ENCODE data around the gene ROGDI. TPM values are rescaled to one million over a fixed set of nuclear protein-coding genes. Genes with fewer than 3 reads are reported as not detected.

The ROGDI gene
- polyA plus RNA-seq (2013, experiment 1 of 4): 42.7 TPM
- 51.3 TPM for polyA plus RNA-seq (2013, experiment 2 of 4)
- 36.3 TPM for polyA plus RNA-seq (2013, experiment 3 of 4)
- polyA plus RNA-seq (2013, experiment 4 of 4): 42.0 TPM

- WGBS, 2 experiments: 0% methylated on average over 70 of the region's 70 CpGs
- Histone ChIP-seq H3K27ac (ENCODE audit: insufficient read depth, low read depth, low read length, poor library complexity, severe bottlenecking) (peak within 1 kb of the TSS; percentile 93), H3K4me1 (ENCODE audit: control insufficient read depth, insufficient read depth, low read length) (peaks cover 13% of the 10 kb centered on the region)
Measured at GRCh38 chr16:4801962-4802658, at the start of gene ROGDI. Gene ROGDI (minus strand): TSS chr16:4802633. CDS start chr16:4802571, 62 bp downstream.

GRCh38 chr16:4850211-4850610 lies 47.8 kb upstream of the ROGDI start:
- Histone ChIP-seq H3K27me3 (ENCODE audit: control insufficient read depth, insufficient read depth, low read length, poor library complexity, severe bottlenecking) (no peaks in the 10 kb centered on the region), H3K4me3 (ENCODE audit: insufficient read depth, low read depth, low read length) (no peak overlapping the region)

More at GRCh38 chr16:4801962-4802658, at the start of gene ROGDI:
- Histone ChIP-seq H3K27me3 (ENCODE audit: control insufficient read depth, insufficient read depth, low read length, poor library complexity, severe bottlenecking) (no peaks in the 10 kb centered on the region), H3K9me3 (ENCODE audit: control insufficient read depth, low read length) (no peaks in the 10 kb centered on the region), H3K36me3 (ENCODE audit: control insufficient read depth, insufficient read depth, low read length) (peaks cover 15% of the 10 kb centered on the region), H3K4me3 (ENCODE audit: insufficient read depth, low read depth, low read length) (peak within 1 kb of the TSS; percentile 79)

GRCh38 chr16:4847774-4848587 lies 45.5 kb upstream of the ROGDI start:
- 1% methylated on average over 83 of the region's 83 CpGs for WGBS, 2 experiments
- peaks cover 17% of the 10 kb centered on the region for H3K36me3 ChIP-seq (ENCODE audit: control insufficient read depth, insufficient read depth, low read length)
- H3K4me3 ChIP-seq (ENCODE audit: insufficient read depth, low read depth, low read length): peak overlapping the region; percentile 95
- no peaks in the 10 kb centered on the region for H3K27me3 ChIP-seq (ENCODE audit: control insufficient read depth, insufficient read depth, low read length, poor library complexity, severe bottlenecking)
- H3K4me1 ChIP-seq (ENCODE audit: control insufficient read depth, insufficient read depth, low read length): peaks cover 13% of the 10 kb centered on the region
- peak overlapping the region; percentile 85 for H3K27ac ChIP-seq (ENCODE audit: insufficient read depth, low read depth, low read length, poor library complexity, severe bottlenecking)
- no peaks in the 10 kb centered on the region for H3K9me3 ChIP-seq (ENCODE audit: control insufficient read depth, low read length)

More at GRCh38 chr16:4850211-4850610, 47.8 kb upstream of the ROGDI start:
- H3K27ac ChIP-seq (ENCODE audit: insufficient read depth, low read depth, low read length, poor library complexity, severe bottlenecking): no peak overlapping the region
- WGBS, 2 experiments: 88 to 91% methylated on average over 3 of the region's 3 CpGs
- H3K4me1 ChIP-seq (ENCODE audit: control insufficient read depth, insufficient read depth, low read length): peaks cover 13% of the 10 kb centered on the region
- H3K9me3 ChIP-seq (ENCODE audit: control insufficient read depth, low read length): no peaks in the 10 kb centered on the region
- peaks cover 11% of the 10 kb centered on the region for H3K36me3 ChIP-seq (ENCODE audit: control insufficient read depth, insufficient read depth, low read length)

GRCh38 chr16:4846901-4847773 lies 44.7 kb upstream of the ROGDI start, which contains the start of the genes GLYR1 and UBN1:
Gene GLYR1 (minus strand): TSS chr16:4847288. CDS start chr16:4847265, 23 bp downstream.
Gene UBN1 (plus strand): TSS chr16:4847481. CDS start chr16:4852918, 5,437 bp downstream.
- H3K9me3 ChIP-seq (ENCODE audit: control insufficient read depth, low read length): no peaks in the 10 kb centered on the region
- H3K4me3 ChIP-seq (ENCODE audit: insufficient read depth, low read depth, low read length): peak within 1 kb of the TSS; percentile 95
- peak within 1 kb of the TSS; percentile 85 for H3K27ac ChIP-seq (ENCODE audit: insufficient read depth, low read depth, low read length, poor library complexity, severe bottlenecking)
- H3K4me1 ChIP-seq (ENCODE audit: control insufficient read depth, insufficient read depth, low read length): peaks cover 13% of the 10 kb centered on the region
- peaks cover 21% of the 10 kb centered on the region for H3K36me3 ChIP-seq (ENCODE audit: control insufficient read depth, insufficient read depth, low read length)
- 0% methylated on average over 126 of the region's 126 CpGs for WGBS, 2 experiments
- no peaks in the 10 kb centered on the region for H3K27me3 ChIP-seq (ENCODE audit: control insufficient read depth, insufficient read depth, low read length, poor library complexity, severe bottlenecking)

GRCh38 chr16:4846503-4846900 lies 44.1 kb upstream of the ROGDI start:
- no peaks in the 10 kb centered on the region for H3K27me3 ChIP-seq (ENCODE audit: control insufficient read depth, insufficient read depth, low read length, poor library complexity, severe bottlenecking)
- 1% methylated on average over 27 of the region's 27 CpGs for WGBS, 2 experiments
- H3K36me3 ChIP-seq (ENCODE audit: control insufficient read depth, insufficient read depth, low read length): peaks cover 28% of the 10 kb centered on the region
- H3K9me3 ChIP-seq (ENCODE audit: control insufficient read depth, low read length): no peaks in the 10 kb centered on the region
- H3K4me1 ChIP-seq (ENCODE audit: control insufficient read depth, insufficient read depth, low read length): peaks cover 13% of the 10 kb centered on the region
- H3K27ac ChIP-seq (ENCODE audit: insufficient read depth, low read depth, low read length, poor library complexity, severe bottlenecking): peak overlapping the region; percentile 75
- H3K4me3 ChIP-seq (ENCODE audit: insufficient read depth, low read depth, low read length): peak overlapping the region; percentile 95

- H3K4me1 ChIP-seq (ENCODE audit: control insufficient read depth, insufficient read depth, low read length): peaks cover 4% of the 10 kb centered on the region
- no peak overlapping the region for H3K4me3 ChIP-seq (ENCODE audit: insufficient read depth, low read depth, low read length)
- no peak overlapping the region for H3K27ac ChIP-seq (ENCODE audit: insufficient read depth, low read depth, low read length, poor library complexity, severe bottlenecking)
- H3K9me3 ChIP-seq (ENCODE audit: control insufficient read depth, low read length): no peaks in the 10 kb centered on the region
- no peaks in the 10 kb centered on the region for H3K27me3 ChIP-seq (ENCODE audit: control insufficient read depth, insufficient read depth, low read length, poor library complexity, severe bottlenecking)
- WGBS, 2 experiments: 74 to 78% methylated on average over 5 of the region's 5 CpGs
- H3K36me3 ChIP-seq (ENCODE audit: control insufficient read depth, insufficient read depth, low read length): peaks cover 49% of the 10 kb centered on the region
Measured at GRCh38 chr16:4840984-4841383, 38.6 kb upstream of the ROGDI start.

GRCh38 chr16:4839942-4840341 lies 37.5 kb upstream of the ROGDI start:
- H3K4me3 ChIP-seq (ENCODE audit: insufficient read depth, low read depth, low read length): no peak overlapping the region
- H3K27me3 ChIP-seq (ENCODE audit: control insufficient read depth, insufficient read depth, low read length, poor library complexity, severe bottlenecking): no peaks in the 10 kb centered on the region
- WGBS, 2 experiments: 93 to 95% methylated on average over 5 of the region's 5 CpGs
- no peaks in the 10 kb centered on the region for H3K9me3 ChIP-seq (ENCODE audit: control insufficient read depth, low read length)
- H3K4me1 ChIP-seq (ENCODE audit: control insufficient read depth, insufficient read depth, low read length): no peaks in the 10 kb centered on the region
- no peak overlapping the region for H3K27ac ChIP-seq (ENCODE audit: insufficient read depth, low read depth, low read length, poor library complexity, severe bottlenecking)
- H3K36me3 ChIP-seq (ENCODE audit: control insufficient read depth, insufficient read depth, low read length): peaks cover 47% of the 10 kb centered on the region

- Histone ChIP-seq H3K9me3 (ENCODE audit: control insufficient read depth, low read length) (no peaks in the 10 kb centered on the region), H3K27ac (ENCODE audit: insufficient read depth, low read depth, low read length, poor library complexity, severe bottlenecking) (no peak overlapping the region), H3K4me1 (ENCODE audit: control insufficient read depth, insufficient read depth, low read length) (no peaks in the 10 kb centered on the region), H3K4me3 (ENCODE audit: insufficient read depth, low read depth, low read length) (no peak overlapping the region), H3K27me3 (ENCODE audit: control insufficient read depth, insufficient read depth, low read length, poor library complexity, severe bottlenecking) (no peaks in the 10 kb centered on the region), H3K36me3 (ENCODE audit: control insufficient read depth, insufficient read depth, low read length) (peaks cover 34% of the 10 kb centered on the region)
- 93 to 95% methylated on average over 11 of the region's 13 CpGs for WGBS, 2 experiments
Measured at GRCh38 chr16:4837733-4838501, 35.5 kb upstream of the ROGDI start.

- Histone ChIP-seq H3K4me3 (ENCODE audit: insufficient read depth, low read depth, low read length) (no peak overlapping the region), H3K36me3 (ENCODE audit: control insufficient read depth, insufficient read depth, low read length) (peaks cover 27% of the 10 kb centered on the region), H3K9me3 (ENCODE audit: control insufficient read depth, low read length) (no peaks in the 10 kb centered on the region), H3K4me1 (ENCODE audit: control insufficient read depth, insufficient read depth, low read length) (no peaks in the 10 kb centered on the region), H3K27me3 (ENCODE audit: control insufficient read depth, insufficient read depth, low read length, poor library complexity, severe bottlenecking) (no peaks in the 10 kb centered on the region), H3K27ac (ENCODE audit: insufficient read depth, low read depth, low read length, poor library complexity, severe bottlenecking) (no peak overlapping the region)
- WGBS, 2 experiments: 87 to 96% methylated on average over 2 of the region's 2 CpGs
Measured at GRCh38 chr16:4836727-4837126, 34.3 kb upstream of the ROGDI start.

All from ectodermal cell (in vitro differentiated cells).